HG03558 (cell line): Measurements from ENCODE around the gene DUSP28.

ENCODE experiments used
- ATAC-seq: cut with Tn5 transposase; IDR thresholded peaks from one replicate; pipeline ENCODE4 v1.9.1; 2021; ENCODE audit warnings: moderate number of reproducible peaks; ENCODE audit not compliant: unreplicated experiment; ENCODE audit errors: extremely low read depth

DUSP28 gene

GRCh38 chr2:240596491-240596931 lies 36.4 kb downstream of the DUSP28 start:
- ATAC-seq, result no peak

DNA sequence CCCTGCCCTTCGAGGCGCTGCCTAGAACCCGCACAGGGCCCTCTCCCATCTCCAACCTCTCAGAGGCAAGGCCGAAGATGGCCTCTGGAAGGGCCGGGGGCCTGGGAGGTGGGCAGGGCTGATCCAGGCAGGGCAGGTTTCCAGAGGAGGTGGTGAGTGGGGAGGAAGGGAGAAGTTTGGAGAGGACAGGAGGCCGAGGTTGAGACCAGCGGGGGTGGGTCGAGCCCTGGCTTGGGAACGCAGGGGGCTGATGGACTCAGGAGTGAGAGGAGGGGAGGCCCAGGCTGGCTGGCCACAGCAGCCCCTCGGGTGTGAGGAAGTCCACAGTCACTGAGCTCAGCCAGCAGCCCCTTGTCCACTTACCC lies 36.9 kb downstream of the DUSP28 start:
- ATAC-seq, result no peak

DNA sequence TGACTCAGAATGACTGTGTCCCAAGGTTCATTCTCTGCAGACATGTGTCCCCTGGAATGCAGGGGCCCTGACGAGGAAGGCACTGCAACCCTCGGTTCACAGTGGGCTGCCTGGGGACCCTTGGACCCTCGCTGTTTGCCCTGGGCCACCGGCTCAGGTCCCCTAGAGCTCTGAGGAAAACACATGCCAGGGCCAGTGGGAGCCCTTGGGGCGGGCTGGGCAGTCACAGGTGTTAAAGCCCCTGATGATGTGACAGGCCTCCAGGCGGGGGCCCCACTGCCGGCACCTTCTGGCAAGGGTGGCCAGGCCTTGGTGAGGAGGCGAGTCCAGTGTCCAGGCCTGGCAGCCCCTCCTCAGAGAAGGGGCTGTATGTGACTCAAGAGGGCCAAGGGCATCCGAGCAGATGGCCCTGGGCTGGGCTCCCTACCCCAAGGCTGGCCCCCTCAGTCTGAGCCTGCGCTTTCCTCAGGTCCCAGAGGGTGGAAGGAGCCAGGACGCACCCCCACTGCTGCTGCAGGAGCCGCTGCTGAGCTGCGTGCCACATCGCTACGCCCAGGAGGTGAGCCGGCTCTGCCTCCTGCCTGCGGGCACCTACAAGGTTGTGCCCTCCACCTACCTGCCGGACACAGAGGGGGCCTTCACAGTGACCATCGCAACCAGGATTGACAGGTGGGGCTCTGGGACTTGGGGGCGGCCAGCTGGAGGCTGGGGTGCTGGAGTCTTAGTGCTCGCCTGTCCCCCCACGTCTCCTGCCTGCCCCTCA lies 37.4 kb downstream of the DUSP28 start:
- no peak for ATAC-seq

GRCh38 chr2:240598311-240598911 lies 38.3 kb downstream of the DUSP28 start:
- no peak for ATAC-seq

- no peak for ATAC-seq
Observed at GRCh38 chr2:240599141-240599583, 39.0 kb downstream of the DUSP28 start.

DNA sequence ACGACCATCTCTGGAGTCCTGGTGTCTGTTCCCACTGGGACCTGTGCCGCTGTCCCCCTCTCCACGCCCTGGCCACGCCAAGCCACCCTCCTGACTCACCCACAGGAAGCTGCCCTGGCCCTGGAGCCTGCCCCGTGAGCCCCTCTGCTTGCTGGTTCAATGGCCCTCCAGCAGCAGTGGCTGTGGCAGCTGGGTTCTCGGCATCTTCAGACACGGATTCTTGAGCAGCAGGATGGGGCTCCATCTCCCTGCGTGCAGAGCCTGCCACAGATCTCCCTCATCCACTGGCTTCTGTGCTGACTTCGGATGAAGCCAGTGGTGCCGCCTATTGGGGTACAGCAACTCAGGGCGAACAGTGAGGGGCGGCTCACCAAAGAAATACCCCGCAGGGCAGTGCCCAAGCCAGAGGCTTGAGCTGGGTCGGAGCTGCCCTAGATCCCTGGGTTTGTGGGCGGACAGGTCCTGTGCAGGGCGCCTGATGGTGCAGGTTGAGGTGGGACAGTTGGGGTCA lies 40.3 kb downstream of the DUSP28 start:
- no peak for ATAC-seq

DNA sequence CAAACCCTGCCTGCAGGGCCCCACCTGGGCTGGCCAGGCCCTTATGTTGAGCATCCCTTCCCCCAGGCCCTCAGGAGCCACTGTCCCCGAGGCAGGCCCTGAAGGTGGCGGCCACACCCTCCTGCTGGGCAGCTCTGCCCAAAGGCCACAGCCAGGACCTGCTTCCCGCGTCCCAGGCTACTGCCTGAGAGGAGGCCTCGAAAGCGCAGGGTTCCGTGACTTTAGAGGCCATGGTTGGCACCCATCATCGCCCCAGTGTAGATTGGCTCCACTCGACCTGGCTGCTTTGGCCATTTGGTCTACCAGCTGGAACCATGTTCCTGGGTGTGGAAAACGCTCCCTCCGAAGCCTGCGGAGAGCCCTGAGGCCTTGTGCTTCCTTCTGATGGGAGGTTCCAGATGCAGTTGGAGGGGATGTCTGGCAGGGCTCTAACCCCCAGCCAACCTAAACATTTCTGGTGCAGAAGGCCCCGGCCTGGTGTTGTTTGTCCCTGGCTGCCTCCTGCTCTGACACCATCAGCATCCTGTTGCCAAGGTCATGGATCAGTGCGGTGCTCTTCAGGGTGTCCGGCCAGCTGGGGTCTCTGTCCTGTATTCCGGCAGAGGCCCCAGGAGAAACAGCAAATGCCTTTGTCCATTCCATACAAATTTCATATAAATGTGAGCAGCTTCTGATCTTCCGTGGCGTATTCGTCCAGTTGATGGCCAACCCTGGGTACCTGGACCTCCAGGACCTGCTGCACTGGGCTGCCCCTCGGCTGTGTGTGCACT lies 41.1 kb downstream of the DUSP28 start:
- no peak for ATAC-seq

DNA sequence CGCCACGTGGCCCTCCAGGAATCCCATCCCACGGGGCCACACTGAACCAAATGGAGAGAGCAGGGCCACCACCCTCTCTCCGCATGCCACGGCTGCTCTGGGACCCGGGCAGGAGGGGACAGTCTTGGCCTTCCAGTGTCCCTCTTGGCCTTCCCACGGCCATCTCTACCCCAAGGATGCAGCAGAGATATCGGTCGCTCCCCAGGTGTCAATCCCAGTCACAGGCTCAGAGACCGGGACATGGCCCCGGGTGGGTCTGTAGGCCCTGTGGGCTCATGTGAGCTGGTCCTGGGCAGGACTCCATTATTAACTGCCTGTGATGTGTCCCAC lies 41.6 kb downstream of the DUSP28 start:
- ATAC-seq, result no peak

- ATAC-seq, result no peak
Observed at GRCh38 chr2:240602266-240603050, 42.3 kb downstream of the DUSP28 start.

- ATAC-seq, result no peak
Observed at GRCh38 chr2:240603081-240603835, 43.1 kb downstream of the DUSP28 start.

- no peak for ATAC-seq
Observed at GRCh38 chr2:240603846-240604245, 43.7 kb downstream of the DUSP28 start.

GRCh38 chr2:240604291-240604938 lies 44.3 kb downstream of the DUSP28 start:
- no peak for ATAC-seq

DNA sequence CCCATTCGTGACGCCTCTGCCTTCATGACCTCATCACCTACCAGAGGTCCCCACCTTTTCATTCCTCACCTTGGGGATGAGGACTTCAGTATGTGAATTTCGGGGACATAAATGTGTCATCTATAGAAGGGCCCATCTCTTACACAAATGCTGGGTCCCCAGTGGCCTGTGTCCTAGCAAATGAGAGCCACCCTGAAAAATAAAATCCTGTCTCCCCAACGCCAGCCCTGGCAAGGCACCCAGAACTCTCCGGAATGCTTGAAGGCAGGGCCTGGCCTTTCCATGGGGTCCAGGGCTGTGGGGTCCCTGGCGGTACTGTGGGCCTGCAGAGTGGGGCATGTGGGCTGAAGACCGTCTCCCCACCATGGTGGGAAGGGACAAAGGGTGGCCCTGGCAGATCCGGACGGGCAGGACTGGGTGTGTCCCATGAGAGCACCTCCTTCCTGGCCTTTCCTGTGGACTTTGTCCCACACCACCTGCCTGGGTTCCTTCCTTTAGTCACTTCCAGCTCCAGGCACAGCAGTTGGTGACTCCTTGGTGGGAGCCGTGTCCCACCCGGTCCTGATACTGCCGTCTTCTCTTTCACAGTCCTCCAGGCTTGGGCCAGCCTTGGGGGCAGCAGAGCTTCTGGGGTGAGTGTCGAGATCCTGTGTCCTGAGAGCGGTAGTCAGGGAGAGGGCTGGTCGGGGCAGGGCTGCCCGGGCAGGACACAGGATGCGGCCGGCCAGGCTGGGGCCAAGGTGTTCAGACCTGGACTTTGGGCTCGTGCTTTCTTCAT lies 45.0 kb downstream of the DUSP28 start:
- ATAC-seq, result no peak

DNA sequence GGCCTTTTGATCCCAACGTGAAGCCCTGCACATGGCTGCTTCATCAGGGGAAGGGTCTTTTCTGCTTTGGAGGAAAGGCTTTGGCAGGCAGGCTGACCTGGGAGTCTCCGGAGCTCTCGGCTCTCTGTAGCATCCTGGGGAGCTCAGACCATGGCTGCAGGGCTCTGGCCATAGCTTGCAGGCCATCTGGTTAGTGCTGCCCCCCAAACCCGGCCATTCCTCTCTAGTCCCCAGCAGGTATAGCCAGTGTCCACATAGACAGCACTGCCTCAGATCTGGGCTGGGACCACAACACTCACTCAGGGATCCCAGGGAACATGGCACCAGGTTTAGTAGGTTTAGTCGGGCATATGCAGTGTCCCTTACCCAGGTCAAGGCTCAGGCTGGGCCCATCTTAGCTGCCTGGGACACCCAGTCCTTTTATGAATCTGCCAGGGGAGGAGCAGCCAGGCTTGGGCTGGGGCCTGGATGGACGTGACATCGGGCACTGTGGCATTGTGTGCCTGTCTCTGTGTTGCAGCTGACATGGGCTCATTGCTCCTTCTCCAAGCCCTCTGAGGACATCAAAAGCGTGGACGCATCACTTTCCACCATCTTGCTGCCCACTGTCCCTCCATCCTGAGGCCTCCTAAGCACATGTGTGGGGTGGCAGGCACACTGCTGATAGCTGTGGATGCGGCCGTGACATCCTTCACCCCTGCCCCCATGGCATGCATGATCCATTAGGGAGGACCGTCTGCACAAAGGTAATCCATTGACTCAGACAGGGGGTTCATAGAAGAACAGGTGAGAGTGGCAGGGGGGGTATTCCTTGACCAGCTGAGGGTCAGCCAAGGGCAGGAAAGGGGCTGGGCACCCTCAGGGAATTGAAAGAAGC lies 45.9 kb downstream of the DUSP28 start:
- no peak for ATAC-seq

- no peak for ATAC-seq
Observed at GRCh38 chr2:240611601-240612210, 51.5 kb downstream of the DUSP28 start.
